ENCODE data around the gene SOCS1.

The SOCS1 gene

DNA sequence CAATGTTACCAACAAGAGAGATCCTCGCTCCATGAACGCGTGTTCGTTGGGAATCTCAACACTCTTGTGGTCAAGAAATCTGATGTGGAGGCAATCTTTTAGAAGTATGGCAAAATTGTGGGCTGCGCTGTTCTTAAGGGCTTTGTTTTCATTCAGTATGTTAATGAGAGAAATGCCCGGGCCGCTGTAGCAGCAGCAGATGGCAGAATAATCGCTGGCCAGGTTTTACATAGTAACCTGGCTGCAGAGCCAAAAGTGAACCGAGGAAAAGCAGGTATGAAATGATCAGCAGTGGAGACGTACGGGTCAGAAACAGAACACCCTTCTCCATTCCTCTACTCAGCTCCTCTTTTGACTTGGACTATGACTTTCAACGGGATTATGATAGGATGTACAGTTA, 13.3 kb downstream of the SOCS1 start:
- no peak for DNase-seq

DNA sequence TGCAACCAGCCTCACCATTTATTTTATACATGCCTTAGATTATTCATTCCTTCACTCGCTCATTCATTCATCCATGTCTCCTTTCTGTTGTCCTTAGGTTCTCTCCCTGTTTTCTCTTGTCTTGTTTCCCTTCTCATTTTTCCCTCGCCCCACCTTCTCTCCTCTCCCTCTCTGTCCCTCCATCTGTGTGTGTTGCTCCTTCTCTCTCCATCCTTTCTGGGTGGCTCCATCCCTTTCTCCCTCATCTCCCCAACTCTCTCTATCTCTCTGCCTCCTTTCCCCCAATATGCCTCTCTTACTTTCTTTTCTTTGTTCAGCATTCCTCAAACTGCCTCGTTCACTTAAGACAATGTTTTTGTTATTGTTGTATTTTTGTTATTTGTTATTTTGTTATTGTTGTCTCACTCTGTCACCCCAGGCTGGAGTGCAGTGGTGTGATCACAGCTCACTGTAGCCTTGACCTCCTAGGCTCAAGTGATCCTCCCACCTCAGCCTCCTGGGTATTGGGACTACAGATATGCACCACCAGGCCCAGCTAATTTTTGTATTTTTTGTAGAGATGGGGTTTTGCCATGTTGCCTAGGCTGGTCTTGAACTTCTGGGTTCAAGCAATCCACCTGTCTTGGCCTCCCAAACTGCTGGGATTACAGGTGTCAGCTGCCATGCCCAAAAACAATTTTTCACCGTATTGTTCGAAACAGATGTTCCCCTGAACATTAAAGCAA, 14.4 kb downstream of the SOCS1 start:
- DNase-seq, result no peak

DNA sequence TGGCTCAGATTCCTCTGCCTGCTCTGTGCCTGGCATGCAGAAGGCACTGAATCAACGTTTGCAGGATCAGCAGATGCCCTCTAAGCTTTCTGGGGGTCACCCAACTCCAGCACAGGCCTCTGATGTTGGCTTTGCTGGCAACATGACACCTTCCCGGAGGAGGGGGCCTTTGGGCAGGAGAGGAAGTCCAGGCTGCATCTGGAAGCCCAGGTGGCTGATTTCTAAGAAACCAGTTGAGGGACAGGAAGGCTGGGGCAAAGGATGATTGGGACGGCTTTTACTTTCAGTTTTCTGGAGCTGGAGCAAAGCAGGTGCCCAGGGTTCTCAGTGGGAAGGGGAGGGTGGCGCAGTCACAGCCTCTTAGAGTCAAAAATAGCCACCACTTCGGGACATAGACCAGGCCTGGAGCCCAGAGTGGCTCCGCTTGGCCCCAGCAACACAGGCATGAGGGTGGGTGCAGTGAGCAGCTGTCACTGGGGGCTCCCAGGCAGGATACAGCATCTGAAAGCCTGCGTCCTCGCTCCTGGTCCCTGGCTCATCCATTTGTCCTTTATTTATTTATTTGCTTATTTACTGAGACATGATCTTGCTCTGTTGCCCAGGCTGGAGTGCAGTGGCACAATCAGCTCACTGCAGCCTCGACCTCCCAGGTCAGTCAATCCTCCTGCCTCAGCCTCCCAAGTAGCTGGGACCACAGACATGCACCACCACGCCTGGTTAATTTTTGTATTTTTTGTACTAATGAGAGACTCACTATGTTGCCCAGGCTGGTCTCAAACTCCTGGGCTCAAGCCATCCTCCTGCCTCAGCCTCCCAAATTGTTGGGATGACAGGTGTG, 15.1 kb downstream of the SOCS1 start:
- DNase-seq, result no peak

DNA sequence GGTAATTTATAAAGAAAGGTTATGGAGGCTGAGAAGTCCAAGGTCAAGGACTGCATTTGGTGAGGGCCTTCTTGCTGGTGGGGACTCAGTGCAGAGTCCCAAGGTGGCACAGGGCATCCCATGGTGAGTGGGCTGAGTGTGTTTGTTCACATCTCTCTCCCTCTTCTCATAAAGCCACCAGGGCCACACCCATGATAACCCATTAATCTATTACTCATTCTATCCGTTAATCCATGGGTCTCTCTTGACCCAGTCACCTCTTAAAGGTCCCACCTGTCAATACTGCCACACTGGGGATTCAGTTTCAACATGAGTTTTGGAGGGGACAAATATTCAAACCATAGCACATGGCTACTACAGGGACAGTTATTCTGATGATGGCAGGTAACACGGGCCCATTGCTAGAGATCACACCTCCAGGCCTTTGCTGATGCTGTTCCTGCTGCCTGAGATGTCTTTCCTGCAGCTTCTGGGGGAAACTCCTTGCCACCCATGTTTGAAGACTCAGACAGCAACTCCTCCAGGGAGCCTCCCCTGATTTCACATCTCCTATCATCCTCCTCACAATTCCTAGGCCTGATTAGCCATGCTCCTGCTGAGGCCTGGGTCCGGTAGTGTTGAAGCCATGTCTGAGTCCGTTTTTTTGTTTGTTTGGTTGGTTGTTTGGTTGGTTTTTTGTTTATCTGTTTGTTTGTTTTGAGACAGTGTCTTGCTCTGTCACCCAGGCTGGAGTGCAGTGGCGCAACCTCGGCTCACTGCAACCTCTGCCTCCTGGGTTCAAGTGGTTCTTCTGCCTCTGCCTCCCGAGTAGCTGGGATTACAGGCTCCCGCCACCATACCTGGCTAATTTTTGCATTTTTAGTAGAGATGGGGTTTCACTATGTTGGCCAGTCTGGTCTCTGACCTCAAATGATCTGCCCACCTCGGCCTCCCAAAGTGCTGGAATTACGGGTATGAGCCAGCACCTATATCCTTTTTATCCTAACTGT, 16.1 kb downstream of the SOCS1 start:
- DNase-seq, result no peak

DNA sequence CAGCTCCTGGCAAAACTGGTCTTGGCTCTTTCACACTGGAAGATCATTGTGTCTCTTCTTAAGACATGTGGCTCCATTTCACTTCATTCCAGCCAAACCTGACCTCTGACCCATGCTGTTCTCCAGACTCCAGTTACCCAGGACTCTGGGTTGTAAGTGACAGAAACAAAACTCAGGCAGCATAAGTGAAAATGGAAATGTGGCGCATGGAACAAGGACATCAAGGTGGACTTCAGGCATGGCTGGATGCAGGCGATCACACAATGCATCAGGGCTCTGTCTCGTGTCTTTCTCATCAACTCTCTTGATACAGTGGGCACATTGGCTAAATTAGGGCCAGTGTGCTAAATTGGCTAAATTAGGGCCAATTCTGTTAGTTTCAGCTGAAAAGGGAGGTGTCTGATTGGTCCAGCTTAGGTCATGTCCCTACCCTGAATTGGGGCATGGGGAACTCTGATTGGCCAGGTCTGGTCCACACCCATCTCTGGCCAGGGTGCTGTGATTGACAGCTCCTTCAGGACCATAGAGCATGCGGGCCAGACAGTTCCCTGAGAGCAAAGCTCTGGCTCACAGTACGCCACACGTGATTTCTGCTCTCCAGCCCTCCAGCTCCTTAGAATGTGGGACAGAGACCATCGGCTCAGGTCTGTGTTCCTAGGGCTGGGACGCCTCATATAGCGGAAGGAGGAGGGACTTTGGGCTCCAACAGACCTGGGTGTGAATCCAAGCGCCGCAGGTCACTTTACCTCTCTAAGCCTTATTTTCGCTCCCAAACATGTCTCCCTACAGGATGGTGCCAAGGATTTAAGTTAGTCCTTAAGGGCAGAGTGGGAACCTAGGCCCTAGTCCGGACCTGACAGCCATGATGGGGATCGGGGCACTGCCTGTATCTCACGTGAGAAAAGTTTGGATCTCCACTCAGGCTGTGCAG, 17.5 kb downstream of the SOCS1 start:
- DNase-seq, result no peak

DNA sequence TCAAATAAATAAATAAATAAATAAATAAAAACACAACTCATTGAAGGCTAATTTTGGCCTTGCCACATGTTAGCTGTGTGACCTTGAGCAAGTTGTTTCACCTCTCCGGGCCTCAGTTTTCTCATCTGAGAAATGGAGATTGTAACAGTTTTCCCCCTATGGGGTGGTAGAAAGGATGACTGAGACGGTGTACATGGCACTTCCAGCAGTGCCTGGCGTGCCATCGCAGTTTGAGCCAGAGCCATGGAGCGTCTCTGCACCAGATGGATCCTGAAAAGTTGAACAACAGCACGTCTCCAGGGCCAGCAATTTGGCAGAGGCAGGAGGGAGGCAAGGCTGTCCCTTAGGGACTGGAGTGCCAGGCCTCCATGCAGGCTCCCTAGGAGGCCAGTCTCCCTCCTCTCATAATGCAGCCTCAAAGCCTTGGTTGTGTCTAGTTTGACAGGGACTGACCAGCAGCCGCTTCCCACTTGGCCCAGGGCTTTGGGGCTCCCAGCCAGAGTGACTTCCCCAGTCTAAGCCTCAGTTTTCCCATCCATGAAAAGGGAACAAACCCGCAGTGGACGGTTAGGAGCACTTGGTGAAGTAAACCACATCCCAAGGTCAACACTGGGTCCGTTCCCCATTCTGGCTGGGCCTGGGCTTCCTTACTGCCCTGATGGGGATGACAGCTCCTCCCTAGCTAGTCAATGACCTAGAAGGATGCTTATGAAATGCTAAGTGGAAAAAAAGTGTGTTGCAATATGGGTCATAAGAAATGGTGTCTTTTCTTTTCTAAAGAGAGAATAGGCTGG, 19.3 kb downstream of the SOCS1 start:
- no peak for DNase-seq

DNA sequence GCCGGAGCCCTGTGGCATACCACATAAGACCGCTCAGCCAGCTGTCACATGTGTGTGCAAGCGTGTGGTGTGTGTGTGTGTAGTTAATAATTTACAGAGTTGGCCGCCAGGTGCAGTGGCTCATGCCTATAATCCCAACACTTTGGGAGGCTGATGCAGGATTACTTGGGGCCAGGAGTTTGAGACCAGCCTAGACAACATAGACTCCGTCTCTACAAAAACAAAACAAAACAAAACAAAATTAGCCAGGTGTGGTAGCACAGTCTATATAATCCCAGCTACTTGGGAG, 20.4 kb downstream of the SOCS1 start:
- DNase-seq, result no peak

DNA sequence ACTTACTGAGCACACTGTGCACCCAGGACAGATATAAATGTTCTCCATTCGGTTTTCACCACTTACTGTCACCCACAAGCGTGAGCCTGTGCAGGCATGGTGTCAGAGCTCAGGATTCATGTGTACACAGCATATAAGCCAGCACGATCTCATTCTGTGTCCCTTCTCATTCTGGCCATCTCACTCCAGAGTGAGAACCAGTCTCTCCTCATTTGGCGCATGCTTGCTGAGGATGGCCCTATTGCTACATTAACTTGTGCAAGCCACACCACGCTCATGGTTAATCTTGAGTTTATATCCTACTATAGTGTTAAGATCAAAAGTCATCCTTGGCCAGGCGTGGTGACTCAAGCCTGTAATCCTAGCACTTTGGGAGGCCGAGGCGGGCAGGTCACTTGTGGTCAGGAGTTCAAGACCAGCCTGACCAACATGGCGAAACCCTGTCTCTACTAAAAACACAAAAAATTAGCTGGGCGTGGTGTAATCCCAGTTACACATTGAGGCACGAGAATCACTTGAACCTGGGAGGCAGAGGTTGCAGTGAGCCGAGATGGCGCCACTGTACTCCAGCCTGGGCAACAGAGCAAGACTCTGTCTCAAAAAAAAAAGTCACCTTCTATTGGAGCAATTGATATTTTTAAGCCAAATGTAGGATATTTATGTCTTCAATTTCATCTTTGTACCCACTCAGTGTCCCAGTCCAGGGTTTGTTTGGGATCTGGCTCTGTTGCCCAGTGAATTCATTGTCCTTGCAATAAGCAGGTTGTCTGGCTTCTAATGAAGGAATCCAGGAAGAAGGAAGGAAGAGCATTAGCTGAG, 20.9 kb downstream of the SOCS1 start:
- no peak for DNase-seq

DNA sequence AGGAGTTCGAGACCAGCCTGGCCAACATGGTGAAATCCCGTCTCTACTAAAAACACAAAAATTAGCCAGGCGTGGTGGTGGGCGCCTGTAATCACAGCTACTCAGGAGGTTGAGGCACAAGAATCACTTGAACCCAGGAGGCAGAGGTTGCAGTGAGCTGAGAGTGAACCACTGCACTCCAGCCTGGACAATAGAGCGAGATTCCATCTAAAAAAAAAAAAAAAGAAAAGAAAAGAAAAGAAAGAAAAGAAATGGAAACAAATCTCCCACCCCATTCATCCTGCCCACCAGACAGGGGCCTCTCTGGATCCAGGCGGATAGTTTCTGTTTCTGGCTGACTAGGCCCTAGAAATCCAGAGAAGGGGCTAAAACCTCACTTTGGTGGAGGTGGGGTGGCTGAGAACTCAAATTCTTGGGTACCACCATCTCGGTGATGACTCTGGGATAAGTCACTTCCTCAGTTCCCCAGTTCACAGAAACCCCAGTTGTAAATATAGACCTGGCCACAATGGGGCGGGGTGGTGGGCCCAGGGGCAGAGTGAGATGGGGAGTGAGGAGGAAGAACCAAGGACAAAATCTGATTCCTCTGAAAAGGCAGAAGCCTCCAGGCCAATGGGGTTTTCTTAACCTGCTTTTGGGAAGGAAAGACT, 22.2 kb downstream of the SOCS1 start:
- DNase-seq, result peak; percentile 73 to 76

DNA sequence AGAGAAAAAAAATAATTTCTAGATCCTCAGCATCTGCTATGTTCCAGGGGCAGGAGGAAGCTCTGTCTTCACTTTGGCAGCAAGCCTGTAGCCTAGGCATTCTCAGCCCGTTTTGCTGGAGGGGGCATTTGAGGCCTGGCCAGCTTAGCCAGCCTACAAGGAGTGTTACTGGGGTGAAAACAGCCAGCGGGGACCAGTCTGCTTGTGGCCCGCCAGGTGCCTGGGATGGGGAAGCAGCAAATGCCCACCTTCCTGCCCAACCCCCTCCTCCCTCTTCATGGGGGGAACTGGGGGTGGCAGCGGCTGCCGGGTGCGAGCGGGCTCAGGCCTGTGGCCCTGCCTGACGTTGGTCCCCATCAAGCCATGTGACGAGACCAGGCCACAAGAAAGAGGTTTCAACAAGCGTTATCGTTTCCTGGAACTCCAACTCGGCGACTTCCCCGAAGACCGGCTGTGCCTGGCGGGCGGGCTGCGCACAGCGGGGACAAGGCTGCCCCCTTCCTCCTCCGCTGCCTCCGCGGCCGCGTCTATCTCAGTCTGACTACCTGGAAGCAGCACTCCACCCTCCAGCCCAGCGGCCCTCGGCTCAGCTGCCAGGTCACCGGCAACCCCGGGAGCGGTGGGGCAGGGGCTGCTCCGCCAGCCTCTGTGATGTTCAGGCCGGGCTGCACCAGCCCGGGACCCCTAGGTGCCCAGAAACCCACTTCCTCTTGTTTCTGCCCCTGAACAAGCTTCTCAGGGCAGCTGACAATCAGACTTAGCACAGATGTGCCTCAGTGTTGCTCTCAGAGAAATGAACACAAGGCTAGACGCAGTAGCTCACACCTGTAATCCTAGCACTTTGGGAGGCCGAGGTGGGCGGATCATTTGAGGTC, 22.9 kb downstream of the SOCS1 start:
- DNase-seq, result peak; percentile 89 to 90

DNA sequence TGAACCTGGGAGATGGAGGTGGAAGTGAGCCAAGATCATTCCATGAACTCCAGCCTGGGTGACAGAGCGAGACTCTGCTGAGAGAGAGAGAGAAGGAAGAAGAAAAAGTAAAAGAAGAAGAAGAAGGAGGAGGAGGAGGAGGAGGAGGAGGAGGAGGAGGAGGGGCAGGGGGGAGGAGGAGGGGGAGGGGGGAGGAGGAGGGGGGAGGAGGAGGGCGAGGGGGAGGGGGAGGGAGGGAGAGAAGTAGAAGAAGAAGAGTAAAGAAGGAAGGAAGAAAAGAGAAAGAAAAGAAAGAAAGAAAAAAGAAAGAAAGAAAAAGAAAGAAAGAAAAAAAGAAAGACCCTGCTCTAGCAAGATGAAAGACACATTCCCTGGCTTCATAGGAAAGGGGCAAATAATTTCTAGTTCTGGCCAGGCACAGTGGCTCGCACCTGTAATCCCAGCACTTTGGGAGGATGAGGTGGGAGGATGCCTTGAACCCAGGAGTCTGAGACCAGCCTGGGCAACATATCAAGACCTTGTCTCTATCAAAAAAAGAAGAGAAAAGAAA, 23.6 kb downstream of the SOCS1 start:
- no peak for DNase-seq

DNA sequence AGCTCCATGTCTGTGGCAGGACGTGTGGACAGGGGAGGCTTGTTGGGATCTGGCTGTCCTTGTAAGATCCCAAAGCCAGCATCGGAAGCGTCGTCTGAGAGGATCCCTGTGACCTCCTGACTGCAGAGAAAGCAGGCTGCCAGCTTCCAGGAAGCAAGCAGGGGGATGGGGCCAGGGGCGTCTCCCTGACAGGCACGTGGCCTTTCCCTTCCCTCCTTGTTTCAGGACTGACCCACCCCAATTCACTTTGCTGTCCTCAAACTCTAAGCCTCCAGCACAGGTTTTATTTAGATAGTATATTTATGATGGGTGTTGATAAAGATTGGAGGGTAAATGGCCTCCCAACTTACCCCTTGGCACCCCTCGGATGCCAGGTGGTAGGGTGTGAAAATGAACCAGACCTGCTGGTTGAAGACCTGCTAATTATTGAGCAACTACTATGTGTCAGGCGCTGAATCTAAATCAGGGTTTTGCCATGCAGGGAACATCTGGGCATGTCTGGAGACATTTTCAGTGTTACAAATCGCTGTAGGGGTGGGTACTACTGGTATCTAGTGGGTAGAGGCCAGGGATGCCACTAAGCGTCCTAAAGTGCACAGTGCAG, 24.5 kb downstream of the SOCS1 start:
- no peak for DNase-seq

DNA sequence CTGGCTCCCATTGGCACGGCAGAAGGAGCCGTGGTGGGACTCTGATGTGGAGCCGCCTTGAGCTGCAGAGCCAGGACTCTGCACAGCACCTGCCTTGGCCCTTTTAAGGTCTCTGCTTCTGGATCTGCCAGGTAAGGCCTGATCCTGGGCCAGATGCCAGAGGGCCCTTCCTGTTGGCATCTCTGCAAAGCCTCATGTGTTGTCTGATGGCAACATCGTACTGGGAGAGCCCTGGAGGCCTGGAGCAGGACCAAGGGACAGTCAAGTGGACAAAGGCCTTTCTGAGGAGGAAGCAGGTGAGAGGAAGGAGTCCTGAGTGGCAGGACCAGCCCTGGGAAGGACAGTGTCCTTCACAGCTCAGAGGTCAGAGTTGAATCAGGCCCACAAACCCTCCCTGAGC, 26.1 kb downstream of the SOCS1 start:
- no peak for DNase-seq

DNA sequence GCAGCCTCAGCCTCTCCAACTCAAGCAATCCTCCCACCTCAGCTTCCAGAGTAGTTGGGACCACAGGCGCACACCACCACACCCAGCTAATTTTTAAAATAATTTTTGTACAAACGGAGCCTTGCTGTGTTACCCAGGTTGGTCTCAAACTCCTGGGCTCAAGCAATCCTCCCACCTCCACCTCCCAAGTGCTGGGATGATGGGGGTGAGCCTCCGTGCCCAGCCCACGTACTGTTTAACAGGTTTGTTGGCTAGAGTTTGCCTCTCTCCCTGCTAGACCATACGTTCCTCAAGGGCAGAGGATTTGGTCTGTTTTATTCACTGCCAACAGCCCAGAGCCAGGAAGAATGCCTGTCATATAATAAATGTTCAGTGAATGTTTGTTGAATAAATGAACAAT, 26.6 kb downstream of the SOCS1 start:
- no peak for DNase-seq

DNA sequence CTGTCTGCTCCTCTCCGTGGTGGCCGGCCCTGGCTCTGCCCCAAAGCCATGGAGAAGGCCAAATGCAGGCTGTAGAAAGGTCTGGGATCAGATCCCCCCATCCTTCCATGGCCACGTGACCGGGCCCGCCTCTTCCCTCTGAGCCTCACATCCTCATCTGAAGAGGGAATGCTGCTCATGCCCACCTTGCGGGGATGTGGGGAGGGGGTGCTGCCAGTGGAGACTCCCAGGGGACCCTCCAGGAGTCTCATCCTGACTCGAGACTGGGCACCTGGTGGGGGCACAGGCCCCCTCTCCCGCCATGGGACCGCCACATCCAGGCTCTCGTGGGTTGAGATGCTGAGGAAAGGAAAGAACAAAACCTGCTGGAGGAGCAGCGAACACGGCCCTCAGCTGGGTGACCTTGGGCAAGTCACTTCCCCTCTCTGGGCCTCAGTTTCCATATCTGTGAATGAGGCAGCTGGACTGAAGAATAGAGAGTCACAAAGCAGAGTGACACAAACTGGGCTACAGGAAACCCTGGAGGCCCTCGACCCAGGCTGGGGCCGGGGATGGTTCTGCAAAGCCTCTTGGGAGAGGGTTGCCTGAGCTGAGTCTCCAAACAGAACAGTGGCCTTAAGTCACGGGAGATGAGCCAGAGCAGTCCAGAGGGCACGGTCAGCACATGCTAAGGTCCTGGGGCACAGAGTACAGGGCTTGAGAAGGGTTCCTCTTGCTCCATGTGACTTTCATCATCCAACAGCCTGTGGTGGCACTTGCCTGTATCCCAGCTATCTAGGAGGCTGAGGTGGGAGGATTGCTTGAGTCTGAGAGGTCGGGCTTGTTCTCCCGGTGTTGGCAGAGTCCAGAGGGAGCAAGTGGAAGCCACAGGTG, 30.1 kb downstream of the SOCS1 start:
- no peak for DNase-seq

DNA sequence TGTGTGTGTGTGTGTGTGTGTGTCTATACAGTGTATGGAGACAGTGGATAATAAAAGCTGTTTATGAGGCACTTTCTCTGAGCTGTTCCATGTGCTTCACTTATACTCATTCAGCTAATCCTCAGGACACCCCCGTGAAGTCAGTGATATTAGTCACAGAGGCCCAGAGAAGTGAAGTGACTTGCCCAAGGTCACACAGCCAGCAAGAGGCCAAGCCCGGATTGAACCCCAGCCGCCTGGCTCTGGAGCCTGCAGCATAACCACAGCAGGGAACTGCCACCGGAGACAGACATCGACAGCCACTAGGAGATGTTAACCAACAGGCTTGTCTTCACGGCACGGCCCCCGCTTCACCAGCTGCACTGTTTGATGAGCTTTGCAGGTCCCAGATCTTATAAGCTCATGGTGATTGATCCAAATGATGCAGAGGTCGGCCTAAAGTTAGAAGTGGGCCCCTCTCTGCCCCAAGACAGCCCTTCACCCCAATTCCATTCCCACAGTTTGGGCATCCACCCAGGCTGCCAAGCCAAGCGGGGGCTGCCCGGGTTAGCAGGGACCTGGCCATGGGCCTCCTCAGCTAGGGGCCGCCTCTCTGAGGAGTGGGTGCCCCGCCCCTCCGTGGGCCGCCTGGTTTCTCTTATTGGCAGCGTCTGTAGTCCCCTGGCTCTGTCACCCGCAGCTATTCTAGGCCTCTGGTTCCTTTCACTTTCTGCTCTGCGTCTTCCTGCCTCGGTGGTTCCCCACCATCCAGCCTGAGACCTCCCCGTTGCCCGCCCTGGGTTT, 30.9 kb downstream of the SOCS1 start:
- peak; percentile 80 for DNase-seq
